ENCODE measurements around the gene MFAP2.
A peak's percentile ranks its signal among the peaks of the same experiment; 100 is the strongest.
"Not testable (repeated sequence)": the region's sequence is repeated elsewhere in the genome, so short reads cannot be mapped to it uniquely, and the experiment has no call there.

The MFAP2 gene

DNA sequence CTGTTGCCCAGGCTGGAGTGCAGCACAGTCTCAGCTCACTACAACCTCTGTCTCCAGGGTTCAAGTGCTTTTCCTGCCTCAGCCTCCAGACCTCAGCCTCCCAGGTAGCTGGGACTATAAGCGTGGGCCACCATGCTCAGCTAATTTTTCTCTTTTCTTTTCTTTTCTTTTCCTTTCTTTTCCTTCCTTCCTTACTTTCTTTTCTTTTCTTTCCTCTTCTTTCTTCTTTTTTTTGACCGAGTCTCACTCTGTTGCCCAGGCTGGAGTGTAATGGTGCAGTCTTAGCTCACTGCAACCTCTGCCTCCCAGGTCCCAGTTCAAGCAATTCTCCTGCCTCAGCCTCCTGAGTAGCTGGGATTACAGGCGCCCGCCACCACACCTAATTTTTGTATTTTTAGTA, 16.3 kb downstream of the MFAP2 start:
- not testable (repeated sequence) for DNase-seq (ENCODE audit: low read depth in 2 of 3, low spot score in 2 of 3)

DNA sequence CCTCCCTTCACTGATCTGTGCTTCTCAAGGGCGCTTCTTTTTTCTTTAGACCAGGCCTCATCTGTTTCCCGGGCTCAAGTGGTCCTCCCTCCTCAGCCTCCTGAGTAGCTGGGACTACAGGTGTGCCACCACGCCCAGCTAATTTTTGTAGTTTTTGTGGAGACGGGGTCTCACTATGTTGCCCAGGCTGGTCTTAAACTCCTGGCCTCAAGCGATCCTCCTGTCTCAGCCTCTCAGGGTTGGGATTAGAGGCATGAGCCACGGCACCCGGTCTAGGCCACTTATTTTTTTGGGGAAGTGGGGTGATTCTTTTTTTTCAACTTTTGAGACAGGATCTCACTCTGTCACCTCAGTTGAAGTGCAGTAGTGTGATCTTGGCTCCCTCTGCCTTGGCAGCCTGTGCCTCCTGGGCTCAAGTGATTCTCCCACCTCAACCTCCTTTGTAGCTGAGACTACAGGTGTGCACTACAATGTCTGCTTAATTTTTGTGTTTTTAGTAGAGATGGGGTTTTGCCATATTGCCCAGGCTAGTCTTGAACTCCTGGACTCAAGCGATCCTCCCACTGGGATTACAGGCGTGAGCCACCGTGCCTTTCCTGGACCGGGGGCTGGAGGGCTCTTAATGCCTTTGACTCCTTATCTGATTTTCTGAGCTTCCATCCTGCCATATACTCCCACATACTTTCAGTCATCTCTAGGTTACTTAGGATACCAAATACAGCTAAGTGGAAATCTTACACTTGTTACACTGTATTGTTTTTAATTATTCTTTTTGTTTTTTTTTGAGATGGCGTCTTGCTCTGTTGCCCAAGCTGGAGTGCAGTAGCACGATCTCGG, 18.9 kb downstream of the MFAP2 start:
- DNase-seq (ENCODE audit: low read depth in 2 of 3, low spot score in 2 of 3): no peak

DNA sequence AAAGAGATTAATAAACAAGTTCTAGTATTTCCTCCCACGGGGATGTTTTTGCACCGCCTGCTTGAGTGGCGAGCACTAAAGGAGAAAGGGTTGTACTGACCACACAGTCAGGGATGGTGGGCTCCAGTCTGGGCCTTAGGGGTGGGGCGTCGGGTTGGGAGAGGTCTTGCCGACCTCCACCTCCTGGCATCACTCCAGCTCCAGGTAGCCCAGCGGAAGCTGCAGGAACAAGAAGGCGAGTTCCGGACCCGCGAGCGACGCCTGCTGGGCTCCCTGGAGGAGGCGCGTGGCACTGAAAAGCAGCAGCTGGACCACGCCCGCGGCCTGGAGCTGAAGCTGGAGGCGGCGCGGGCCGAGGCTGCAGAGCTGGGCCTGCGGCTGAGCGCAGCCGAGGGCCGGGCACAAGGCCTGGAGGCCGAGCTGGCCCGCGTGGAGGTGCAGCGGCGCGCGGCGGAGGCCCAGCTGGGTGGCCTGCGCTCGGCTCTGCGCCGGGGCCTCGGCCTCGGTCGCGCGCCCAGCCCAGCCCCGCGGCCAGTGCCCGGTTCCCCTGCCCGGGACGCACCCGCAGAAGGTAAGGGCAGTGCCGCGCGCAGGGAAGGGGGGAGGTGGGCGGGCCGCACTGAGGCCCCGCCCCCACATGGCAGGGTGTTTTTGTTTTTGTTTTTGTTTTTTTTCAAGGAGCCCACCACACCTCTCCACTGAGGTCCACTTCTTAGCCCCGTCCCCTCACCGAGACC, 19.7 kb downstream of the MFAP2 start:
- DNase-seq (ENCODE audit: low read depth in 2 of 3, low spot score in 2 of 3): peak; percentile 47 to 64 (median 63)

DNA sequence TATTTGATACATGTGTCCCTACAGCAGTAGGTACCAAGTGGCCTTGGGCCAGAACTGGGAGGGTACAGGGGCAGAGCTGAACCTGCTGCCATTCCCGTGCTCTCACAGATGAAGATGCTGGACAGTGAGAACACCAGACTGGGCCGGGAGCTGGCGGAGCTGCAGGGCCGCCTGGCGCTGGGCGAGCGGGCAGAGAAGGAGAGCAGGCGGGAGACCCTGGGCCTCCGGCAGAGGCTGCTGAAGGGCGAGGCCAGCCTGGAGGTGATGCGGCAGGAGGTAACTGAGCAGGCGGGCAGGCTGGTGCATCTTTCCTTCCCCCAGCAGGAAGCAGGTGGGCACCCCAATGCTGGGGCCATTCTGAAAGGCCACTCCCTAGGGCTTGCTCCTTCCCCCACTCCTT, 21.9 kb downstream of the MFAP2 start:
- no peak for DNase-seq (ENCODE audit: low read depth in 2 of 3, low spot score in 2 of 3)

DNA sequence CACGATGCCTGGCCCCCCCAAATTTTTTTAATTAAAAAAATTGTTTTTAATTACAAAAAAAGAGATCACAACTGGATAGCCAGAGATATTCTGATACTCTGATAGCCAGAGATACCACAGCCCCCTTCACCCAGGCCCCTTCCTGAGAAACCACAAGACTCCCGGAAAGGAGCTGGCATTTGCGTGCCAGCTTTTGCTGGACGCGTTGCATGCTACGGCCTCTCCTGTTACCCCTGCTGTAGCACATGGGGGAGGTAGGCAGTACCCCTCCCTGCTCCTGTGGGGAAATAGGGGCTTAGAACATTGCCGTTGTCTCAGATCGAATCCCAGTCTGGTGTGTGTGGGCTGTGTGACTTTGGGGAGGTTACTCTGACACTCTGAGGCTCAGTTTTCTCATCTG, 22.7 kb downstream of the MFAP2 start:
- no peak for DNase-seq (ENCODE audit: low read depth in 2 of 3, low spot score in 2 of 3)

DNA sequence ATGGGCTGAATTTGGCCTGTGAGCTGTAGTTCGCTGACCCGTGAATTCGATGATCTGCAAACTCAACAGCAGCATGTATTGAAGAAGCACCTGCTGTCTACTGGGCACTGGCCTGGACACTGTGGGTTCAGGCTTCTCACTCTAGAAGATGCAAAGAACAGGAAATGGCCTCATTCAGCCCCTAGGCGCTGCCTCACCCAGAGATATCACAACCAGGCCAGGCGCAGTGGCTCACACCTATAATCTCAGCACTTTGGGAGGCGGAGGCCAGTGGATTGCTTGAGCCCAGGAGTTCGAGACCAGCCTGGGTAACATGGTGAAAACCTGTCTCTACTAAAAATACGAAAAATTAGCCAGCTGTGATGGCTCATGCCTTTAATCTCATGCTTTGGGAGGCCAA, 23.6 kb downstream of the MFAP2 start:
- no peak for DNase-seq (ENCODE audit: low read depth in 2 of 3, low spot score in 2 of 3)

DNA sequence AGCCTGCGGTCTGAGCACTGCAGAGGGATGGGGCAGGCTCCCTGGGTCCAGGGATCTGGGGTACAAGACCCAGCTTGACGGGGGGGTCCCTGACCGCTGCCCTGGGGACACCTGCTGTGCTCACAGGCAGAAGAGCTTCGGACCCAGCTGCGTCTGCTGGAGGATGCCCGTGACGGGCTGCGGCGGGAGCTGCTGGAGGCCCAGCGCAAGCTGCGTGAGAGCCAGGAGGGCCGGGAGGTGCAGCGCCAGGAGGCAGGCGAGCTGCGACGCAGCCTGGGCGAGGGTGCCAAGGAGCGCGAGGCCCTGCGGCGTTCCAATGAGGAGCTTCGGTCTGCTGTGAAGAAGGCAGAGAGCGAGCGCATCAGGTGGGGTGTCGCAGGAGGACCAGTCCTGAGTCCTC, 25.2 kb downstream of the MFAP2 start:
- DNase-seq (ENCODE audit: low read depth in 2 of 3, low spot score in 2 of 3): no peak

DNA sequence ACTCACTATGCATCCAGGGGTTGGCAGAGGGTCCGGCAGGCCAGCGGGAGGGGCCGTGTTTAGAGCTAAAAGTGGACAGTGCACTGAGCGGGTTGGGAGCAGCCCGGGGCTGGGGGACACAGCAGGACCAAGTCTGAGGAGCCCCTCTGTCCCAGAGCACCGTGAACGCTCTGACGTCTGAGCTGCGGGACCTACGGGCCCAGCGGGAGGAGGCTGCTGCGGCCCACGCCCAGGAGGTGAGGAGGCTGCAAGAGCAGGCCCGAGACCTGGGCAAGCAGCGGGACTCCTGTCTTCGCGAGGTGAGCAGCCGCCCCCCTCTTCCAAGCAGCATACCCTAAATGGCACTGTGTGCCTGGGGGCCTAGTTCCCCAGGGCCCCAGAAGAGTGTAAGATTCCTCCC, 25.8 kb downstream of the MFAP2 start:
- DNase-seq (ENCODE audit: low read depth in 2 of 3, low spot score in 2 of 3): no peak

DNA sequence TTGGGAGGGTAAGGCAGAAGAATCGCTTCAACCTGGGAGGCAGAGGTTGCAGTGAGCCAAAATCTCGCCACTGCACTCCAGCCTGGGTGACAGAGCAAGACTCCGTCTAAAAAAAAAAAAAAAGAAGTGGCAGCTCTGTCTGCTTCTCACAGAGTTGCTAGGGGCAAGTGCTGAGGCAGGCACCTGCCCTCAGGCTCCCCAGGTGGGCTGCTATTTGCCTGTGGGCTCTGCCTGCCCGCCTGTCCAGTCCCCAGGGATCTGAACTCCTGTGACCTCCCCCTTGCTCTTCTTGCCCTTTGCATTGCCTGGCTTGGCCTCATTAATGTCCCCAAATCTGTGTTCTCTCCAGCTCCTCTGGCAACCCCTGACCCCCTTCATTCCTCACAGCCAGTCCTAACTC, 28.0 kb downstream of the MFAP2 start:
- DNase-seq (ENCODE audit: low read depth in 2 of 3, low spot score in 2 of 3): not testable (repeated sequence)

DNA sequence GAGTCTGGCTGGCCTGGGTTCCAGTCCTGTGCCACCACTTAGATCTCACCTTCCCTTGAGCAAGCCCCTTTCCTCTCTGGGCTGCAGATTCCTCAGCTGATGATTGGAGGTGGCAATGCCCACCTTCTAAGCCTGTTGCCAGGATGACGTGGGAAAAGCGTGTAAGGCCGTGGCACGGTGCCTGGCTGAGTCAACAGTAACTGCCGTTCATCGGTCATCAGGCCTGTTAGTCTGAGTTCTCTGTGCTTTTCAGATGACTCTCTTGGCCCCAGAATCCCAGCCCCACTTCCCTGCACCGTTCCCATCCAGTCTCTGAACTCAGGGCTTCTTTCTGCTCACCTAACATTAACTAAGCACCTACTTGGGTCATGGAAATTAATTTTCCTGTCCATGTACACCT, 31.4 kb downstream of the MFAP2 start:
- not testable (repeated sequence) for DNase-seq (ENCODE audit: low read depth in 2 of 3, low spot score in 2 of 3)

DNA sequence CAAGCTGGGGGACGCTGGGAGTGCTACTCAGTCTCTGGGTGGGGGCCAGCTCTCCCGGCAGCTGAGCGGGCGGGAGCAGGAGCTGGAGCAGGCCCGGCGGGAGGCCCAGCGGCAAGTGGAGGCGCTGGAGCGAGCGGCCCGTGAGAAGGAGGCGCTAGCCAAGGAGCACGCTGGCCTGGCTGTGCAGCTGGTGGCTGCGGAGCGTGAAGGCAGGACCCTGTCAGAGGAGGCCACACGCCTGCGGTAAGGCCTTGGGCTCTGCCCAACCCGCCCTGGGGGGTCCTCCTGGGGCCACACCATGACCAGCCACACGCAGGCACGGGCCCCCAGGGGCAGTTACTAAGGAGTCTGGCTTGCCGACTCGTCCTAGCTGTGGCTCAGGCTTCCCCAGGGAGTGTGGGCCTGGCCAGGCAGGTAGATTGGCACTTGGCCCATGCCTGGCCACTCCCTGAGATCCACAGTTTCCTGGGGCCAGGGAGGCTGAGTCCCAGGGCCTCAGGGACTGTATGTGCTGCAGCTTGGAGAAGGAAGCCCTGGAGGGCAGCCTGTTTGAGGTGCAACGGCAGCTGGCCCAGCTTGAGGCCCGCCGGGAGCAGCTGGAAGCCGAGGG, 32.0 kb downstream of the MFAP2 start:
- not testable (repeated sequence) for DNase-seq (ENCODE audit: low read depth in 2 of 3, low spot score in 2 of 3)

DNA sequence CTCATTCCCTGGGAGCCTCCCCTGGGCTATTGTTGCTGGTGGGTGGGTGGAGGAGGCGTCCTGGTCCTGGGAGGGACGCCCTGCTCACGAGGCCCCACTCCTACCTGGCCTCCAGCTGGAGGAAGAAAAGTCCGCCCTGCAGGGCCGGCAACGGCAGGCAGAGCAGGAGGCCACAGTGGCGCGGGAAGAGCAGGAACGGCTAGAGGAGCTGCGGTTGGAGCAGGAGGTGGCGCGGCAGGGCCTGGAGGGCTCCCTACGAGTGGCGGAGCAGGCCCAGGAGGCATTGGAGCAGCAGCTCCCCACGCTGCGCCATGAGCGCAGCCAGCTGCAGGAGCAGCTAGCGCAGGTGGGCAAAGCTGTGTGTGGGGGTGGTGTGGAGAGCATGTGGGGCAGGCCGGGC, 33.8 kb downstream of the MFAP2 start:
- DNase-seq (ENCODE audit: low read depth in 2 of 3, low spot score in 2 of 3): no peak

DNA sequence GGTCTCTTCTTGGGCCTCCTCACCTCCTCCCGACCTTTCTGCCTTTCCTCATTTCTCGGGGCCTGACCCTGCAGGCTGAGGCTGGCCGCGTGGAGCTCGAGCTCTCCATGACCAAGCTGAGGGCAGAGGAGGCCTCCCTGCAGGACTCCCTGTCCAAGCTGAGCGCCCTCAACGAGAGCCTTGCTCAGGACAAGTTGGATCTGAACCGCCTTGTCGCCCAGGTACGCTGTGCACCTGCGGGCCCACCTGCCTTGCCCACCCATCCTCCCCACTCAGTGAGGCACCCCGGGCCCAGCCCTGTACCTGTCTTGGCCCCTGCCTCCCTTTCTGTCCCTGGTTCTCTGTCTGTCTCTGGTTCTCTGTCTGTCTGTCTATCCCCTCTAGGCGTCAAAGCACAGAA, 34.2 kb downstream of the MFAP2 start:
- DNase-seq (ENCODE audit: low read depth in 2 of 3, low spot score in 2 of 3): not testable (repeated sequence)

DNA sequence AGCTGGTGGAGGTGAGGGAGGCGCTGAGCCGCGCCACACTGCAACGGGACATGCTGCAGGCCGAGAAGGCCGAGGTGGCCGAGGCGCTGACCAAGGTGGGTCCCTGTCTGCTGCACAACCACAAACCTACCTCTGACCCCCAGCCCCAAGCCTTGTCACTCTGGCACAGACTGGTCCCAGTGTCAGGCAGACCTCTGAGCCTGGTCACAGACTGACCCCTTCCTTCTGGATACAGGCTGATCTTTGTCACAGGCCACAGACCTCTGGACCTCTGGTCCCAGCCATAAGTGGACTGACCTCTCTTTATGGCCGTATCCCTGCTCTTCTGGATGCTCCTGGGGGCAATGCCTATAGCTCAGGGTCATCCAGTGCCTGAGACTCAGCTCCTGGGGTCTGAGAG, 34.9 kb downstream of the MFAP2 start:
- not testable (repeated sequence) for DNase-seq (ENCODE audit: low read depth in 2 of 3, low spot score in 2 of 3)

DNA sequence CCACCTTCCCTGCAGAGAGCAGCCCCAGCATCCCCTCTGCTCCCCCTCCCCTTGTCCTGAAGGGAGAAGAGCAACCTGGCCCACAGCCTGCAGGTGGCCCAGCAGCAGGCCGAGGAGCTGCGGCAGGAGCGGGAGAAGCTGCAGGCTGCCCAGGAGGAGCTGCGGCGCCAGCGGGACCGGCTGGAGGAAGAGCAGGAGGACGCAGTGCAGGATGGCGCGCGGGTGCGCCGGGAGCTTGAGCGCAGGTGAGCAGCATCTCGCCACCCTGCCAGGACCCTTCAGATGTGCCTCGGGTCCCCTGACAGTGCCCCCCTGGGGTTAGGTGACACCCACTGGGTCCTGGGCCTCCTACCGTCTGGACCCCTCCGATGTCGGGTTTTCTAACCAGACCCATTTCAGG, 36.4 kb downstream of the MFAP2 start:
- no peak for DNase-seq (ENCODE audit: low read depth in 2 of 3, low spot score in 2 of 3)

DNA sequence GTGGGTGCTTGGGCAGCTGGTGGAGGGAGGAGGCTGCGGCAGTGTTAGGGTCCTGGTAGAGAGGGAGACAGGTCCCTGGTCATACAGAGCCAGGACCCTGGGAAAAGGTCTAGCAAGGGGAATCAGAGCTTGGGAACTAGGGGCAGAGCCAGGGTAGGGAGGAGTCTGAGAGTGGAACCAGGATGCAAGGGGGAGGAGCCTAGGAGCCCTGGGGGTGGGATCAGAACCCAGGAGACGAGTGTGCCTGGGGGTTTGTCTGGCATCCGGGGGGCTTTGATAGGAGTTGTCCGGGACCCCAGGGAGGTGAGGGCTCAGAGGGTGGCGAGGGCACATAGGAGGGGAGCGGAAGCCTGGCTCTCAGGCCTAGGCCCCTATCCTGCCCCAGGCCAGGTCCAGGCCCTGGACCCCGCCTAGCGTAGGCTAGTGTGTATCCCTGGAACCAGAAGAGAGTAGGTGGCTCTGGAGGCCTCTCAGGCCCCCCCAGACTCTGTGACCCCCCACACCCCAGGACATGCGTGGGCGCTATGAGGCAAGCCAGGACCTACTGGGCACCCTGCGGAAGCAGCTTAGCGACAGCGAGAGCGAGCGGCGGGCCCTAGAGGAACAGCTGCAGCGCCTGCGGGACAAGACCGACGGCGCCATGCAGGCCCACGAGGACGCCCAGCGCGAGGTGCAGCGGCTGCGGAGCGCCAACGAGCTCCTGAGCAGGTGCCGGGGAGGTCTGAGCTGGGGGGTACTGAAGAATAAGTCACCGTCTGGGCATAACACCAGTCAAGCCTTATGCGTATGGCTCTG, 40.8 kb downstream of the MFAP2 start:
- not testable (repeated sequence) for DNase-seq (ENCODE audit: low read depth in 2 of 3, low spot score in 2 of 3)

DNA sequence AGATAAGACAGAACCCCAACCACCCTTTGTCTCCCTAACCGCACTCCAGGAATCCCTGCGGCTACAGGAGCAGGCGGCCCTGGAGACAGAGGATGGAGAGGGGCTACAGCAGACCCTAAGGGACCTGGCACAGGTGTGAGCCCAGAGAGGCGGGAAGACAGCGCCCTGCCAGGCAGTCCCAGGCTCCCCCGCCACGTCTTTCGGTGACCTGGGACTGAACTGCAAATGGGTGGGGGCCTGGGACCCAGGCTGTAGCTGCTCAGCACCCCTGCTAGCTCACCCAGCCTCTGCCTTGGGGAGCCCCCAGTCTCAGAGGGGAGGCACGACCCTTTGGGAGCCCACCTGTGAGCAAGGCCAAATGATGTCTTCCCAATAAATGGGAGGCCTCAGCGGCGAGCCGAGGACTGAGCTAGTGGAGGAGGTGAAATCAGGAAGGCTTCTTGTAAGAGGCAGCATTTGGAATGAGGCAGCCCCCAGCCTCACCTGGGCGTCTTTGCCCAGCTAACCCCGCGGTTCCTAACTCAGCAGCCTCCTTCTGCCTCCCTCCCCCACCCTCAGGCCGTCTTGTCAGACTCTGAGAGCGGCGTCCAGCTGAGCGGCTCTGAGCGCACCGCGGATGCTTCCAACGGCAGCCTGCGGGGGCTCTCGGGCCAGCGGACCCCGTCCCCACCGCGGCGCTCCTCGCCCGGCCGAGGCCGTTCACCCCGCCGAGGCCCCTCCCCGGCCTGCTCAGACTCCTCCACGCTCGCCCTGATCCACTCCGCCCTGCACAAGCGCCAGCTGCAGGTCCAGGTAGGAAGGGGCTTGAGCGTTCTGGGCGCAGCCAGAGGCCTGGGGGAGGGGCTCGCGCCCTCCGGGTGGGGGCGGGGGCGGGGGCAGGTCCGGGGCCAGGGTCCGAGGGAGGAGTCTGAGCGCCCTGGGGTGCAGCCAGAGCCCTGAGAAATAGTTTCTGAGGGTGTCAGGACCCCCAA, 41.8 kb downstream of the MFAP2 start:
- no peak for DNase-seq (ENCODE audit: low read depth in 2 of 3, low spot score in 2 of 3)

DNA sequence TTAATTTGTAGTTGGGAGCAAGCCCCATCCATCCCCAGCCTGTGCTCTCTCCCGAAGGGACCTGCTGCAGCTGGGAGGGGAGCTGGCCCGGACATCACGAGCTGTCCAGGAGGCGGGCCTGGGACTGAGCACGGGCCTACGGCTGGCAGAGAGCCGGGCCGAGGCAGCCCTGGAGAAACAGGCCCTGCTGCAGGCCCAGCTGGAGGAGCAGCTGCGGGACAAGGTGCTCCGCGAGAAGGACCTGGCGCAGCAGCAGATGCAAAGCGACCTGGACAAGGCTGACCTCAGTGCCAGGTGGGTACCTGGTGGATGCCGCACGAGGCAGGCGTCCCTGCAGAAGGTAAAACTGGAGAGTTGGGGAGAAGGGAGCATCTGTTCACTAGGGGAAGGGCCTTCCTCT, 43.8 kb downstream of the MFAP2 start:
- not testable (repeated sequence) for DNase-seq (ENCODE audit: low read depth in 2 of 3, low spot score in 2 of 3)

DNA sequence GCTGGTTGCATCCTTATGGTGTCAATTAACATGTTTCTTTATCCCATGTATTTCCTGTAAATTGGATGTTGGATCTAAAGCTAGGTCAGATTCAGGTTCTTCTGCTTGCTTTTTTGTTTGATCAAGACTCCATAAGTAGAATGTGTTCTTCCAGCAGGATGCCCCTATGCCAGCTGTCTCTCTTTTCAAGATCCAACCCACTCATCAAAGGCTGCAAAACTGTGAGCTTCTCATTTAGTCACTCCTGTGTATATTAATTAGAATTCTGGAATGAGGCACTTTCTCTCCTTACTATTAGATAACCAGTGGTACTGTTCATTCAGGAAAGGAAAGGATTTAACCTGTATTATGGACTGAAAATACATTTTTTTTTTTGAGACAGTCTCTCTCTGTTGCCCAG, 46.5 kb downstream of the MFAP2 start:
- not testable (repeated sequence) for DNase-seq (ENCODE audit: low read depth in 2 of 3, low spot score in 2 of 3)

Measured in activated CD8-positive, alpha-beta memory T cell treated with anti-CD3 and anti-CD28 coated beads for 48 hours (primary cell).